Erythroblast (primary cell): Measurements from ENCODE around the gene UBE3C.
"Not testable (repeated sequence)": the region's sequence is repeated elsewhere in the genome, so short reads cannot be mapped to it uniquely, and the experiment has no call there.

Experiments
- GATA1 ChIP-seq: IDR thresholded peaks from 2 replicates; pipeline ENCODE4 v1.6.1; 2011; ENCODE audit warnings: low read depth, mild to moderate bottlenecking, control low read depth, low read length, moderate library complexity
- POLR2A ChIP-seq: IDR thresholded peaks from 2 replicates; pipeline ENCODE4 v1.6.1; 2011; ENCODE audit warnings: mild to moderate bottlenecking, low read length

GRCh38 chr7:157251817-157252216 is 113.1 kb downstream of the UBE3C start:
- TF ChIP-seq POLR2A, GATA1: not testable (repeated sequence)
